Loucy (cell line): ENCODE results near the gene GNPAT.

Source experiments
- EZH2phosphoT487 ChIP-seq: fragments of 200-600 bp; IDR thresholded peaks from 2 replicates; pipeline ENCODE4 v1.6.1; 2018; ENCODE audit warnings: antibody characterized with exemption, mild to moderate bottlenecking, moderate library complexity, borderline replicate concordance
- TF ChIP-seq, protein P1 (sequence below): fragments of 200-600 bp; sonication (generic); conservative IDR thresholded peaks from 2 replicates; pipeline ENCODE4 v1.5.1; 2014; ENCODE audit warnings: mild to moderate bottlenecking, antibody characterized with exemption, low read length

GRCh38 chr1:231238298-231238697 is 2.7 kb upstream of the GNPAT start:
- TF ChIP-seq EZH2phosphoT487: no peak
- TF ChIP-seq, protein P1, sequence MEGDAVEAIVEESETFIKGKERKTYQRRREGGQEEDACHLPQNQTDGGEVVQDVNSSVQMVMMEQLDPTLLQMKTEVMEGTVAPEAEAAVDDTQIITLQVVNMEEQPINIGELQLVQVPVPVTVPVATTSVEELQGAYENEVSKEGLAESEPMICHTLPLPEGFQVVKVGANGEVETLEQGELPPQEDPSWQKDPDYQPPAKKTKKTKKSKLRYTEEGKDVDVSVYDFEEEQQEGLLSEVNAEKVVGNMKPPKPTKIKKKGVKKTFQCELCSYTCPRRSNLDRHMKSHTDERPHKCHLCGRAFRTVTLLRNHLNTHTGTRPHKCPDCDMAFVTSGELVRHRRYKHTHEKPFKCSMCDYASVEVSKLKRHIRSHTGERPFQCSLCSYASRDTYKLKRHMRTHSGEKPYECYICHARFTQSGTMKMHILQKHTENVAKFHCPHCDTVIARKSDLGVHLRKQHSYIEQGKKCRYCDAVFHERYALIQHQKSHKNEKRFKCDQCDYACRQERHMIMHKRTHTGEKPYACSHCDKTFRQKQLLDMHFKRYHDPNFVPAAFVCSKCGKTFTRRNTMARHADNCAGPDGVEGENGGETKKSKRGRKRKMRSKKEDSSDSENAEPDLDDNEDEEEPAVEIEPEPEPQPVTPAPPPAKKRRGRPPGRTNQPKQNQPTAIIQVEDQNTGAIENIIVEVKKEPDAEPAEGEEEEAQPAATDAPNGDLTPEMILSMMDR: no peak
